Glomerular endothelial cell (primary cell): ENCODE results near the gene ZBED4. TPM values are rescaled to one million over a fixed set of nuclear protein-coding genes. Genes with fewer than 3 reads are reported as not detected.
A peak's percentile ranks its signal among the peaks of the same experiment; 100 is the strongest.
"Not testable (repeated sequence)": the region's sequence is repeated elsewhere in the genome, so short reads cannot be mapped to it uniquely, and the experiment has no call there.

ENCODE experiments used
- DNase-seq: peaks from one replicate; pipeline ENCODE4 v3.0.0-alpha.2; 2011; ENCODE audit warnings: low read depth, low spot score; ENCODE audit errors: extremely low read depth
- total RNA-seq: library from RNA; depleted of rRNA; stranded (reverse); fragments of >200 nt; gene quantifications from 2 replicates; pipeline ENCODE4 v1.2.3, GENCODE V29; 2015

Gene ZBED4
- 19.0 and 25.9 TPM in 2 replicates for total RNA-seq

- DNase-seq = peak; percentile 37
These were observed at the start of gene ZBED4 for GRCh38 chr22:49852898-49853894. ZBED4 (plus strand) TSS chr22:49853844; CDS start chr22:49883663, 29,819 bp downstream.

- no peak for DNase-seq
These were observed 46.5 kb upstream of the ZBED4 start for GRCh38 chr22:49807129-49807528.

- DNase-seq = no peak
These were observed 45.6 kb upstream of the ZBED4 start for GRCh38 chr22:49807780-49808708.

- DNase-seq = no peak
These were observed 43.2 kb upstream of the ZBED4 start for GRCh38 chr22:49810363-49811019.

- no peak for DNase-seq
These were observed 42.4 kb upstream of the ZBED4 start for GRCh38 chr22:49811020-49811791.

GRCh38 chr22:49812838-49813237, 40.8 kb upstream of the ZBED4 start:
- DNase-seq = no peak

- DNase-seq = no peak
These were observed 39.4 kb upstream of the ZBED4 start for GRCh38 chr22:49814164-49814686.

- DNase-seq = no peak
These were observed 38.8 kb upstream of the ZBED4 start for GRCh38 chr22:49814856-49815255.

GRCh38 chr22:49815641-49816091, 38.0 kb upstream of the ZBED4 start:
- DNase-seq = no peak

- no peak for DNase-seq
These were observed 36.3 kb upstream of the ZBED4 start for GRCh38 chr22:49817359-49817758.

GRCh38 chr22:49820984-49821383, 32.7 kb upstream of the ZBED4 start:
- DNase-seq = no peak

GRCh38 chr22:49821741-49822140, 31.9 kb upstream of the ZBED4 start:
- DNase-seq = not testable (repeated sequence)

GRCh38 chr22:49823289-49824045, 30.2 kb upstream of the ZBED4 start:
- no peak for DNase-seq

- DNase-seq = no peak
These were observed 29.3 kb upstream of the ZBED4 start for GRCh38 chr22:49824185-49824925.

- no peak for DNase-seq
These were observed 28.7 kb upstream of the ZBED4 start for GRCh38 chr22:49824936-49825335.

GRCh38 chr22:49825436-49825835, 28.2 kb upstream of the ZBED4 start:
- no peak for DNase-seq

GRCh38 chr22:49825944-49826602, 27.6 kb upstream of the ZBED4 start:
- no peak for DNase-seq
